ENCODE measurements around the gene TRPV2. TPM values are rescaled to one million over a fixed set of nuclear protein-coding genes. Genes with fewer than 3 reads are reported as not detected.
A peak's percentile ranks its signal among the peaks of the same experiment; 100 is the strongest.
"Not testable (repeated sequence)": the region's sequence is repeated elsewhere in the genome, so short reads cannot be mapped to it uniquely, and the experiment has no call there.

TRPV2 gene
- total RNA-seq, 2 donors from 2014 or later, result 35.4 to 74.9 TPM

GRCh38 chr17:16449121-16449570, 33.8 kb downstream of the TRPV2 start:
- Mint-ChIP-seq H3K27ac (no peak overlapping the region), H3K27me3 (no peaks in the 10 kb centered on the region), H3K36me3 (ENCODE audit: low read depth) (peaks cover 80% of the 10 kb centered on the region), H3K4me1 (peaks cover 24% of the 10 kb centered on the region), H3K9me3 (no peaks in the 10 kb centered on the region), H3K4me3 (no peak overlapping the region)
- ATAC-seq (replicated peaks), result peak; percentile 91

GRCh38 chr17:16450028-16450427, 34.7 kb downstream of the TRPV2 start:
- Mint-ChIP-seq H3K9me3 (no peaks in the 10 kb centered on the region), H3K4me1 (peaks cover 24% of the 10 kb centered on the region), H3K27ac (peak overlapping the region; percentile 75), H3K27me3 (no peaks in the 10 kb centered on the region), H3K36me3 (ENCODE audit: low read depth) (peaks cover 80% of the 10 kb centered on the region), H3K4me3 (no peak overlapping the region)
- no peak for ATAC-seq (replicated peaks)

- not testable (repeated sequence) for ATAC-seq (replicated peaks); H3K4me3 Mint-ChIP-seq; H3K9me3 Mint-ChIP-seq; H3K27ac Mint-ChIP-seq; H3K27me3 Mint-ChIP-seq
- H3K36me3 Mint-ChIP-seq (ENCODE audit: low read depth), result peaks cover 66% of the 10 kb centered on the region
- H3K4me1 Mint-ChIP-seq, result peaks cover 19% of the 10 kb centered on the region
Observed at GRCh38 chr17:16452268-16452667, 36.9 kb downstream of the TRPV2 start.

GRCh38 chr17:16453493-16453851, 38.1 kb downstream of the TRPV2 start:
- Mint-ChIP-seq H3K9me3 (no peaks in the 10 kb centered on the region), H3K4me3 (no peak overlapping the region), H3K4me1 (peaks cover 17% of the 10 kb centered on the region), H3K36me3 (ENCODE audit: low read depth) (peaks cover 54% of the 10 kb centered on the region), H3K27me3 (no peaks in the 10 kb centered on the region), H3K27ac (peak overlapping the region; percentile 59)
- no peak for ATAC-seq (replicated peaks)

- no peaks in the 10 kb centered on the region for H3K27me3 Mint-ChIP-seq
- H3K27ac Mint-ChIP-seq, result no peak overlapping the region
- H3K9me3 Mint-ChIP-seq, result no peaks in the 10 kb centered on the region
- H3K4me1 Mint-ChIP-seq, result peaks cover 7% of the 10 kb centered on the region
- ATAC-seq (replicated peaks), result no peak
- peaks cover 33% of the 10 kb centered on the region for H3K36me3 Mint-ChIP-seq (ENCODE audit: low read depth)
- no peak overlapping the region for H3K4me3 Mint-ChIP-seq
Observed at GRCh38 chr17:16455997-16456741, 40.8 kb downstream of the TRPV2 start.

GRCh38 chr17:16456742-16457316, 41.5 kb downstream of the TRPV2 start:
- Mint-ChIP-seq H3K36me3 (ENCODE audit: low read depth) (peaks cover 33% of the 10 kb centered on the region), H3K27me3 (no peaks in the 10 kb centered on the region), H3K9me3 (no peaks in the 10 kb centered on the region), H3K4me3 (no peak overlapping the region), H3K27ac (no peak overlapping the region), H3K4me1 (peaks cover 7% of the 10 kb centered on the region)
- no peak for ATAC-seq (replicated peaks)

- Mint-ChIP-seq H3K9me3 (no peaks in the 10 kb centered on the region), H3K27ac (peak overlapping the region; percentile 70), H3K36me3 (ENCODE audit: low read depth) (peaks cover 22% of the 10 kb centered on the region), H3K4me1 (peaks cover 7% of the 10 kb centered on the region), H3K27me3 (no peaks in the 10 kb centered on the region), H3K4me3 (no peak overlapping the region)
- ATAC-seq (replicated peaks), result no peak
Observed at GRCh38 chr17:16459271-16459670, 43.9 kb downstream of the TRPV2 start.

GRCh38 chr17:16459855-16460550, 44.6 kb downstream of the TRPV2 start:
- Mint-ChIP-seq H3K9me3 (no peaks in the 10 kb centered on the region), H3K4me1 (peaks cover 7% of the 10 kb centered on the region), H3K4me3 (no peak overlapping the region), H3K27me3 (no peaks in the 10 kb centered on the region), H3K36me3 (ENCODE audit: low read depth) (peaks cover 15% of the 10 kb centered on the region), H3K27ac (no peak overlapping the region)
- no peak for ATAC-seq (replicated peaks)

- H3K4me1 Mint-ChIP-seq, result peaks cover 7% of the 10 kb centered on the region
- H3K36me3 Mint-ChIP-seq (ENCODE audit: low read depth), result peaks cover 6% of the 10 kb centered on the region
- H3K27ac Mint-ChIP-seq, result no peak overlapping the region
- no peak overlapping the region for H3K4me3 Mint-ChIP-seq
- H3K27me3 Mint-ChIP-seq, result no peaks in the 10 kb centered on the region
- ATAC-seq (replicated peaks), result no peak
- no peaks in the 10 kb centered on the region for H3K9me3 Mint-ChIP-seq
Observed at GRCh38 chr17:16460796-16461605, 45.6 kb downstream of the TRPV2 start.

- Mint-ChIP-seq H3K4me3 (no peak overlapping the region), H3K4me1 (peaks cover 7% of the 10 kb centered on the region), H3K27me3 (no peaks in the 10 kb centered on the region), H3K27ac (no peak overlapping the region), H3K36me3 (ENCODE audit: low read depth) (peaks cover 6% of the 10 kb centered on the region), H3K9me3 (no peaks in the 10 kb centered on the region)
- ATAC-seq (replicated peaks), result no peak
Observed at GRCh38 chr17:16461606-16461866, 46.2 kb downstream of the TRPV2 start.

GRCh38 chr17:16462070-16462864, 46.9 kb downstream of the TRPV2 start:
- Mint-ChIP-seq H3K4me3 (no peak overlapping the region), H3K9me3 (no peaks in the 10 kb centered on the region), H3K27ac (no peak overlapping the region)

GRCh38 chr17:16463358-16464302, 48.3 kb downstream of the TRPV2 start:
- peaks cover 7% of the 10 kb centered on the region for H3K4me1 Mint-ChIP-seq
- ATAC-seq (replicated peaks), result no peak
- no peak overlapping the region for H3K27ac Mint-ChIP-seq
- no peaks in the 10 kb centered on the region for H3K9me3 Mint-ChIP-seq
- H3K27me3 Mint-ChIP-seq, result no peaks in the 10 kb centered on the region
- no peak overlapping the region for H3K4me3 Mint-ChIP-seq
- peaks cover 6% of the 10 kb centered on the region for H3K36me3 Mint-ChIP-seq (ENCODE audit: low read depth)

More at GRCh38 chr17:16462070-16462864, 46.9 kb downstream of the TRPV2 start:
- Mint-ChIP-seq H3K4me1 (peaks cover 7% of the 10 kb centered on the region), H3K27me3 (no peaks in the 10 kb centered on the region), H3K36me3 (ENCODE audit: low read depth) (peaks cover 6% of the 10 kb centered on the region)
- ATAC-seq (replicated peaks), result no peak
